ENCODE data around the gene CPT1A.

Gene CPT1A

DNA sequence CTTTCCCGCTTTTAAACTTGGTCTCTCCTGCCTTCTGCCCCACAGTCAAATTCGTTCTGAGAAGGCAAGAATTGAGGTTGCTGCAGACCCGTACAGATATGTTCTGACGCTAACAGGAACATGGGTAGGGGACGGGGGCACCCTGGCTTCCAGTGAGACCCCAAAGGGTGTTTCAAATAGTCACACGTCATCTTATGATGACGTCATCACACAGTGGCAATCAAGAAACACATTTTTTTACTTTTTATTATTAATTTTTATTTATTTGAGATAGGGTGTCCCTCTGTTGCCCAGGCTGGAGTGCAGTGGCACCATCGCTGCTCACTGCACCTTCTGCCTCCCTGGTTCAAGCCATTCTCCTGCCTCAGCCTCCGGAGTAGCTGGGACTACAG, 67.5 kb downstream of the CPT1A start:
- no peak for DNase-seq (ENCODE audit: low spot score)
- TF ChIP-seq, protein P1, sequence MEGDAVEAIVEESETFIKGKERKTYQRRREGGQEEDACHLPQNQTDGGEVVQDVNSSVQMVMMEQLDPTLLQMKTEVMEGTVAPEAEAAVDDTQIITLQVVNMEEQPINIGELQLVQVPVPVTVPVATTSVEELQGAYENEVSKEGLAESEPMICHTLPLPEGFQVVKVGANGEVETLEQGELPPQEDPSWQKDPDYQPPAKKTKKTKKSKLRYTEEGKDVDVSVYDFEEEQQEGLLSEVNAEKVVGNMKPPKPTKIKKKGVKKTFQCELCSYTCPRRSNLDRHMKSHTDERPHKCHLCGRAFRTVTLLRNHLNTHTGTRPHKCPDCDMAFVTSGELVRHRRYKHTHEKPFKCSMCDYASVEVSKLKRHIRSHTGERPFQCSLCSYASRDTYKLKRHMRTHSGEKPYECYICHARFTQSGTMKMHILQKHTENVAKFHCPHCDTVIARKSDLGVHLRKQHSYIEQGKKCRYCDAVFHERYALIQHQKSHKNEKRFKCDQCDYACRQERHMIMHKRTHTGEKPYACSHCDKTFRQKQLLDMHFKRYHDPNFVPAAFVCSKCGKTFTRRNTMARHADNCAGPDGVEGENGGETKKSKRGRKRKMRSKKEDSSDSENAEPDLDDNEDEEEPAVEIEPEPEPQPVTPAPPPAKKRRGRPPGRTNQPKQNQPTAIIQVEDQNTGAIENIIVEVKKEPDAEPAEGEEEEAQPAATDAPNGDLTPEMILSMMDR (IDR thresholded peaks at IDR 0.05; ENCODE audit: extremely low read depth, missing control alignments): no peak

DNA sequence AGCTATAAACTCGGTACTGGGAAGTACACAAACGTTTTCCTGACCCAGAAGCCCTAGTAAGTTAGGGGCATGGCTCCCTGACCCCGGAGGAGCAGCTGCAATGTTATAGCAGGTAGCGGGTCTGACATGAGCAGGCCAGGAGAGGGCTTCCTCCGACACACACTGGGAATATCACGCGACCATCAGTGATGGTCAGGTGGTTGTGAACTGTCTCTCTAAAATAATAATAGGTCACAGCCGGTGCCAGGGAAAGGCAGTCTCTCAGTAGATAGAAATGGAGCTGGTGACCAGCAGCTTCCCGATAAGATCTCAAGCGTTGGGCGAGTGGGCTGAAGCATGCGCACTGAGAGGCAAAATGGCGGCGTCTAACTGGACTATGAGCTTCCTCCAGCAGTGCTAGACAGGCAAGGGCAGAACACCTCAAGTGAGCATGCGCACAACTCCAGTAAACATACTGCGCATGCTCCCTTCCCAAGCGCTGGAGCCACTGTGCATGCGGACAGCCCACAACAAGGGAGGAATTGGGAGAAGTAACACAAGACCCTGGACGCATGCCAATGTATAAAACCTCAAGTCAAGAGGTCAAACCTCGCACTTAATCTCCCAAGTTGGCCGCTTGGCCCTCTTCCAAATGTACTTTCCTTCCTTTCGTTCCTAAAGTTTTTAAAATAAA, 68.1 kb downstream of the CPT1A start:
- TF ChIP-seq, protein P1 (IDR thresholded peaks at IDR 0.05; ENCODE audit: extremely low read depth, missing control alignments): no peak
- no peak for DNase-seq (ENCODE audit: low spot score)

DNA sequence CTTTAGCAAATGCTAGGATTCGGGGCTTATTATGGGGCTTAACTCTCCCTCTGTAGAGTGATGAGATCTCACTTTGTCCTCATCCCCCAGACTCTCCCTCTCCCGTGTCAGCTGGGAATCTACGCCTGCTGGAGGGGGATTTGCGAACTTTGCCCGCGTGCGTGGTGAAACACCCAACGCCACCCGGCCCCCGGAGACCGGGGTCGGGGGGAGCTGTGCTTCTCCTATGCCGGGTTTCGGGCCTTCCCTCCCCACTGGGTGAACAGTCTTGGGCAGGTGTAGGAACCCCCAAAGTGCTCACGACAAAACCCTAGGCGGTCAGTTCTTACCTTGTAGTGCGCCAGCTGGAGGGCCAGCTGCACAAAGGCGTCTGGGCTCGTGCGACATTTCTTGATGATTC, 68.8 kb downstream of the CPT1A start:
- DNase-seq (ENCODE audit: low spot score): no peak
- TF ChIP-seq, protein P1 (IDR thresholded peaks at IDR 0.05; ENCODE audit: extremely low read depth, missing control alignments): no peak

GRCh38 chr11:68770781-68771180, 70.9 kb downstream of the CPT1A start:
- TF ChIP-seq, protein P1 (IDR thresholded peaks at IDR 0.05; ENCODE audit: extremely low read depth, missing control alignments): no peak
- no peak for DNase-seq (ENCODE audit: low spot score)

DNA sequence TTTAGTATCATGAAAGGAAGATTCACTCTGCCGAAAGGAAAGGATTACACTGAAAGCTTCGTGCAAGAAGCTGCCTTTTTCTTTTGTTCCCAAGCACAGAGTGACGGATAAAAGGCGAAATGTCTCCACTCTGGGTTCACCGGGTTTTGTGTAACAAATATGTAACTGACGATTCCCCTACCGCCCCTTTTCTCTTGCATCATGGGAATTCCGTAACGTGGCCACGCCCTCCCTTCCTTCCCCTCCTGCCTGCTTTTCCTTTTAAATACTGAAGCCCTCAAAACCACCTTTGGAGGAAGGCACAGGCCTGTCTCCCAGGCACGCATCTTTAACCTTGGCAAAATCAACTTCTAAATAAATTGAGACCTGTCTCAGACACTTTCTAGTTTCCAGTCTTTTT, 74.0 kb downstream of the CPT1A start:
- no peak for DNase-seq (ENCODE audit: low spot score)
- TF ChIP-seq, protein P1 (IDR thresholded peaks at IDR 0.05; ENCODE audit: extremely low read depth, missing control alignments): no peak

DNA sequence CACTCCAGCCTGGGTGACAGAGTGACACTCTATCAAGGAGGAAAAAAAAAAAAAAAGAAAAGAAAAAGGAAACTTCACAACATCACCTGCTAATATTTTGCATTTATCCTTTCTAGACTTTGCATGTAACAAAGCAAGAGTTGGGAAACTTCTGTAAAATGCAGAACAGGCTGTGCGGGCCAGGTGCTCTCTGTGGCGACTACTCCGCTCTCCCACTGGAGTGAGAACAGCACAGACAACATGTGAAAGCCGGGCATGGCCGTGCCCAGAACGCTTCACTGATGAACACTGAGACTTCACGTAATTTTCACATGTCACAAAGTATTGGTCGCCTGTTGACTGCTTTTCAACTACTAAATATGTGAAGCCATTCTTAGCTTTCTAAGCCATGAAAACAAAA, 74.9 kb downstream of the CPT1A start:
- DNase-seq (ENCODE audit: low spot score): no peak
- TF ChIP-seq, protein P1 (IDR thresholded peaks at IDR 0.05; ENCODE audit: extremely low read depth, missing control alignments): no peak

DNA sequence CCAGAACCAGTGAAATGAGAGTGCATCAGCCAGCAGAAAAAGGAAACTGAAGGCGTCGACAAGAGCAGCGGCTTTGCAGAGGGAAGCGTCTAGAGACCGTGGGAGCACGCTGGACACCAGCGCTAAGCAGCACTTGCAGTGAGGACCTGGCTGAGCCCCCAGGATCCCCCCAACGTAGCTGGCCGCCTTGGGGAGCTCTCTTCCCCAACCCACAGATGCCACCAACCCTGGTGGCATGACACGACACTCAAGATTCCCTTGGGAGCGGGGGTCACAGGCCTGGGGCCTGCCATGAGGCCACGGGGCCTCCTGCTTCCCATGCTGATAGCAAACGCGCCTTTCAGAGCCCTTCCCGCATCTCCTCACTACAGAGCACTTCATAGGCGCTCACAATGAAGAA, 77.0 kb downstream of the CPT1A start:
- DNase-seq (ENCODE audit: low spot score): no peak
- TF ChIP-seq, protein P1 (IDR thresholded peaks at IDR 0.05; ENCODE audit: extremely low read depth, missing control alignments): no peak

Measured in GM20000 (cell line).